Measurements from ENCODE around the gene DDN.

Gene DDN

GRCh38 chr12:48985475-48985897, 13.7 kb downstream of the DDN start:
- in situ Hi-C loops (cut with MboI; ENCODE audit: low sequenced_read_pairs), result no loop called here

GRCh38 chr12:48982397-48983080, 16.6 kb downstream of the DDN start:
- in situ Hi-C loops (cut with MboI; ENCODE audit: low sequenced_read_pairs), result no loop called here

- in situ Hi-C loops (cut with MboI; ENCODE audit: low sequenced_read_pairs), result no loop called here
These were observed 17.4 kb downstream of the DDN start for GRCh38 chr12:48981757-48982157.

- in situ Hi-C loops (cut with MboI; ENCODE audit: low sequenced_read_pairs), result no loop called here
These were observed 18.0 kb downstream of the DDN start for GRCh38 chr12:48980953-48981756.

- in situ Hi-C loops (cut with MboI; ENCODE audit: low sequenced_read_pairs), result no loop called here
These were observed 18.7 kb downstream of the DDN start for GRCh38 chr12:48980389-48980952.

- in situ Hi-C loops (cut with MboI; ENCODE audit: low sequenced_read_pairs), result no loop called here
These were observed 19.4 kb downstream of the DDN start for GRCh38 chr12:48979602-48980388.

- in situ Hi-C loops (cut with MboI; ENCODE audit: low sequenced_read_pairs), result no loop called here
These were observed 20.2 kb downstream of the DDN start for GRCh38 chr12:48978741-48979601.

- in situ Hi-C loops (cut with MboI; ENCODE audit: low sequenced_read_pairs), result no loop called here
These were observed 20.9 kb downstream of the DDN start, which contains the start of gene WNT1 for GRCh38 chr12:48978291-48978740. Gene WNT1, plus strand, starts transcription at chr12:48978322. Its CDS starts 329 bp downstream, at chr12:48978651.

- in situ Hi-C loops (cut with MboI; ENCODE audit: low sequenced_read_pairs), result no loop called here
These were observed 21.6 kb downstream of the DDN start for GRCh38 chr12:48977290-48978281.

- in situ Hi-C loops (cut with MboI; ENCODE audit: low sequenced_read_pairs), result no loop called here
These were observed 25.1 kb downstream of the DDN start for GRCh38 chr12:48973941-48974673.

- in situ Hi-C loops (cut with MboI; ENCODE audit: low sequenced_read_pairs), result no loop called here
These were observed 25.6 kb downstream of the DDN start for GRCh38 chr12:48973531-48973930.

GRCh38 chr12:48972952-48973483, 26.2 kb downstream of the DDN start:
- in situ Hi-C loops (cut with MboI; ENCODE audit: low sequenced_read_pairs), result no loop called here

GRCh38 chr12:48972213-48972951, 26.8 kb downstream of the DDN start:
- in situ Hi-C loops (cut with MboI; ENCODE audit: low sequenced_read_pairs), result no loop called here

GRCh38 chr12:48970702-48971334, 28.4 kb downstream of the DDN start:
- in situ Hi-C loops (cut with MboI; ENCODE audit: low sequenced_read_pairs), result no loop called here

GRCh38 chr12:48969833-48970701, 29.1 kb downstream of the DDN start:
- in situ Hi-C loops (cut with MboI; ENCODE audit: low sequenced_read_pairs), result no loop called here

All from hTERT RPE-1 (cell line).